Activated T-helper 1 cell treated with anti-CD3 and anti-CD28 coated beads, Interleukin-12 subunit alpha, Interleukin-12 subunit beta, Interleukin-2, Interleukin-4 antibody, amounts not matched to agents 30 ng/mL and 10 ng/mL and 1 ng/mL, durations not matched to agents 14 hours and 24 hours and 36 hours (primary cell): ENCODE results near the gene ASB6. TPM values are rescaled to one million over a fixed set of nuclear protein-coding genes. Genes with fewer than 3 reads are reported as not detected.

Source experiments
- DNase-seq: peaks from one replicate; pipeline ENCODE4 v3.0.0; 2021; ENCODE audit warnings: low spot score
- H3K27ac Mint-ChIP-seq: one replicate; pipeline ENCODE4 v1.8.0; 2021; ENCODE audit warnings: mild to moderate bottlenecking, mixed read lengths
- H3K27me3 Mint-ChIP-seq: one replicate; pipeline ENCODE4 v1.8.0; 2022; ENCODE audit warnings: mild to moderate bottlenecking, moderate library complexity, mixed read lengths; ENCODE audit not compliant: insufficient read depth
- H3K36me3 Mint-ChIP-seq: one replicate; pipeline ENCODE4 v1.8.0; 2021; ENCODE audit warnings: low read depth, mixed read lengths
- H3K4me1 Mint-ChIP-seq: one replicate; pipeline ENCODE4 v1.8.0; 2021; ENCODE audit warnings: low read depth, mixed read lengths
- H3K4me3 Mint-ChIP-seq: one replicate; pipeline ENCODE4 v1.8.0; 2021; ENCODE audit warnings: mild to moderate bottlenecking, moderate library complexity, mixed read lengths
- H3K9me3 Mint-ChIP-seq: one replicate; pipeline ENCODE4 v1.8.0; 2021; ENCODE audit warnings: mixed read lengths
- intact Hi-C: fragments of 100-400 bp; cut with micrococcal nuclease; formaldehyde crosslinking; loops from one replicate; pipeline ENCODE4 v1.15.1; 2024
- total RNA-seq: library from RNA; stranded (reverse); gene quantifications from 2 replicates; pipeline ENCODE4 v1.2.3, GENCODE V29; 2022

Gene ASB6
- total RNA-seq, 1 donor from 2014 or later: 24.0 TPM

DNA sequence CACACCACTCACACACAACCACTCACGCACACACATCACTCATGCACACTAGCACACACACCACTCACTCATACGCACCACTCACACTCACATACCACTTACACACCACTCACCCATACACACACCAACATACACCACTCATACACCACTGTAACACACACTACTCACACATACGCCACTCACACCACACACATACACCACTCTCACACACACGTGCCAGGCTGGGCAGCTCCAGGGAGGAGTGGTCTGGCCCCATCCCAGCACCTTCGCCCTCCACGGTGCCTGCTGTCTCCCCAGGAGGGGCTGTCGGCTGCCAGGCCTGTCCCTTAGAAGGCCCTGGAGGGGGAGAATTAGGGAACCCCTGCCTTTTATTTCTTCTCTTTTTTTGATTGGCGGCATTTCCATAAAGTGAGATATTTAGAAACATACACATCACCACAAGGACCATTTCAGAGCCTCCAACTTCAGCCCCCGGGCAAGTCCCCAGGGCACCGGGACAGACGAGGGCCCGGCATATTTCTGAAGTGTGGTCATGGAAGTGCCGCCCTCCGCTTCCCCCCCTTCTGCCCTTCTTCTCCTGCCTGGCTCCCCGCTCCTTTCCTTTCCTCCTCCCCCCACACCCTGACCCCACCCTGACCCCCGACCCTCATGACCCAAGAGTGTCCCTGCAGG lies 6.3 kb upstream of the ASB6 start:
- intact Hi-C loops: no loop called here
- no peaks in the 10 kb centered on the region for H3K36me3 Mint-ChIP-seq
- H3K27ac Mint-ChIP-seq: no peak overlapping the region
- H3K9me3 Mint-ChIP-seq: no peaks in the 10 kb centered on the region
- DNase-seq: no peak
- peaks cover 2% of the 10 kb centered on the region for H3K27me3 Mint-ChIP-seq
- H3K4me1 Mint-ChIP-seq: no peaks in the 10 kb centered on the region
- no peak overlapping the region for H3K4me3 Mint-ChIP-seq

GRCh38 chr9:129647635-129648034 lies 5.7 kb upstream of the ASB6 start:
- Mint-ChIP-seq H3K36me3 (no peaks in the 10 kb centered on the region), H3K4me3 (no peak overlapping the region), H3K27me3 (peaks cover 2% of the 10 kb centered on the region), H3K27ac (no peak overlapping the region), H3K9me3 (no peaks in the 10 kb centered on the region), H3K4me1 (no peaks in the 10 kb centered on the region)
- no peak for DNase-seq
- intact Hi-C loops: no loop called here

DNA sequence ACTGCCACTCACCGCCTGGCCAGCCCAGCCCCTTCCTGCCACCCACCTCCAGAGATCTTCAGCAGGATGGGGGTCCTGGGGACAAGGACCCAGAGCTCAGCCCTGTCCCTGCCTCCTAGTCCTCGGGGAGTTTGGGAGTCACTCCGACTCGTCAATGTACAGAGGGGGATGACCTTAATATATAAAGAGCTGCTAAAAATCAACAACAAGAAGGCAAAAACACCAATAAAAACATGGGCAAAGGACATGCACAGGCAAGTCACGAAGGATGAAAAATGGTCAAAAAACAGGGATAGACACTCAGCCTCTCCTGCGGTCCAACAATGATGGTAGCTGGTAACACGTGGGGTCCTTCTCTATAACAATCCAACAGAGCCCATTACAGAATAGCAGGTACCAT lies 4.7 kb upstream of the ASB6 start:
- no peaks in the 10 kb centered on the region for H3K9me3 Mint-ChIP-seq
- intact Hi-C loops: no loop called here
- H3K4me3 Mint-ChIP-seq: no peak overlapping the region
- DNase-seq: no peak
- H3K4me1 Mint-ChIP-seq: no peaks in the 10 kb centered on the region
- no peak overlapping the region for H3K27ac Mint-ChIP-seq
- H3K36me3 Mint-ChIP-seq: no peaks in the 10 kb centered on the region
- peaks cover 2% of the 10 kb centered on the region for H3K27me3 Mint-ChIP-seq

DNA sequence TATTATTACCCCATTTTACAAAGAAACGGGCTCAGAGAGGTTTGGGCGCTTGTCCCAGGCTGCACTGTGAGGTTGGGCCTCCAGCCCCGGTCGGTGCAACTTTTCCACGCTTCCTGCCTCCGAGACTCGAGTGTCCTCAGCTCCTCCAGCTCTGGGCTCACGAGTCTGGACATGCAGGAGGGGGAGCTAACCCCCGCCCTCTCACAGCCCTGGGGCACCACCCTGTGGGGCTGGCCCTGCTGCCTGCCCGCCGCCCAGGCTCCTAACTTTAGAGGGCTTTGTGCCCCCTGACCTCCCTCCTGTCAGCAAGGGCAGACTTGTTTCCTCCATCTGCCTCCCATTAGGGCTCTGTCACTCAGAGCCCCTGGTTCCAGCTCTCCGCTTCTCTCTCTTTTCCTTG lies 4.3 kb upstream of the ASB6 start:
- Mint-ChIP-seq H3K27me3 (peaks cover 2% of the 10 kb centered on the region), H3K36me3 (no peaks in the 10 kb centered on the region), H3K27ac (no peak overlapping the region), H3K4me1 (peaks cover 2% of the 10 kb centered on the region), H3K4me3 (no peak overlapping the region), H3K9me3 (no peaks in the 10 kb centered on the region)
- intact Hi-C loops: no loop called here
- DNase-seq: no peak

- no peaks in the 10 kb centered on the region for H3K36me3 Mint-ChIP-seq
- peaks cover 2% of the 10 kb centered on the region for H3K27me3 Mint-ChIP-seq
- DNase-seq: no peak
- H3K4me3 Mint-ChIP-seq: no peak overlapping the region
- H3K9me3 Mint-ChIP-seq: no peaks in the 10 kb centered on the region
- peaks cover 10% of the 10 kb centered on the region for H3K4me1 Mint-ChIP-seq
- intact Hi-C loops: loop anchor here (5.0 kb wide), 1 partner anchor 52 kb away; no protein-coding TSS in a partner anchor
- no peak overlapping the region for H3K27ac Mint-ChIP-seq
Observed at GRCh38 chr9:129644902-129645301, 3.0 kb upstream of the ASB6 start.

- DNase-seq: no peak
- H3K27me3 Mint-ChIP-seq: peaks cover 2% of the 10 kb centered on the region
- no peak overlapping the region for H3K27ac Mint-ChIP-seq
- H3K4me3 Mint-ChIP-seq: no peak overlapping the region
- H3K9me3 Mint-ChIP-seq: no peaks in the 10 kb centered on the region
- intact Hi-C loops: loop anchor here (5.0 kb wide), 1 partner anchor 53 kb away; no protein-coding TSS in a partner anchor
- H3K36me3 Mint-ChIP-seq: peaks cover under 1% of the 10 kb centered on the region
- H3K4me1 Mint-ChIP-seq: peaks cover 10% of the 10 kb centered on the region
Observed at GRCh38 chr9:129644365-129644764, 2.4 kb upstream of the ASB6 start.

- DNase-seq: no peak
- Mint-ChIP-seq H3K4me1 (peaks cover 10% of the 10 kb centered on the region), H3K9me3 (no peaks in the 10 kb centered on the region), H3K4me3 (peak overlapping the region; percentile 45), H3K27ac (no peak overlapping the region), H3K27me3 (peaks cover 2% of the 10 kb centered on the region), H3K36me3 (peaks cover 1% of the 10 kb centered on the region)
- intact Hi-C loops: loop anchor here (2.0 to 5.0 kb wide), 2 partner anchors 21 to 54 kb away; partner anchors contain the start of gene PRRX2
Observed at GRCh38 chr9:129643706-129644105, 1.8 kb upstream of the ASB6 start.

- H3K27ac Mint-ChIP-seq: peak overlapping the region; percentile 86
- no peaks in the 10 kb centered on the region for H3K9me3 Mint-ChIP-seq
- H3K27me3 Mint-ChIP-seq: no peaks in the 10 kb centered on the region
- DNase-seq: no peak
- peak overlapping the region; percentile 87 for H3K4me3 Mint-ChIP-seq
- peaks cover 10% of the 10 kb centered on the region for H3K4me1 Mint-ChIP-seq
- intact Hi-C loops: loop anchor here (5.0 kb wide), 1 partner anchor 56 kb away; no protein-coding TSS in a partner anchor
- H3K36me3 Mint-ChIP-seq: peaks cover 3% of the 10 kb centered on the region
Observed at GRCh38 chr9:129640871-129641749, 841 bp downstream of the ASB6 start.

GRCh38 chr9:129640086-129640870 lies 1.7 kb downstream of the ASB6 start:
- no peak for DNase-seq
- H3K36me3 Mint-ChIP-seq: peaks cover 9% of the 10 kb centered on the region
- H3K27ac Mint-ChIP-seq: peak overlapping the region; percentile 8
- H3K4me3 Mint-ChIP-seq: peak overlapping the region; percentile 87
- H3K4me1 Mint-ChIP-seq: peaks cover 10% of the 10 kb centered on the region
- H3K9me3 Mint-ChIP-seq: no peaks in the 10 kb centered on the region
- intact Hi-C loops: loop anchor here (5.0 kb wide), 1 partner anchor 57 kb away; no protein-coding TSS in a partner anchor
- H3K27me3 Mint-ChIP-seq: no peaks in the 10 kb centered on the region

GRCh38 chr9:129639756-129640085 lies 2.2 kb downstream of the ASB6 start:
- peaks cover 12% of the 10 kb centered on the region for H3K36me3 Mint-ChIP-seq
- peak overlapping the region; percentile 87 for H3K4me3 Mint-ChIP-seq
- intact Hi-C loops: loop anchor here (5.0 kb wide), 1 partner anchor 58 kb away; no protein-coding TSS in a partner anchor
- H3K27me3 Mint-ChIP-seq: no peaks in the 10 kb centered on the region
- no peaks in the 10 kb centered on the region for H3K9me3 Mint-ChIP-seq
- peaks cover 10% of the 10 kb centered on the region for H3K4me1 Mint-ChIP-seq
- H3K27ac Mint-ChIP-seq: no peak overlapping the region
- DNase-seq: no peak

DNA sequence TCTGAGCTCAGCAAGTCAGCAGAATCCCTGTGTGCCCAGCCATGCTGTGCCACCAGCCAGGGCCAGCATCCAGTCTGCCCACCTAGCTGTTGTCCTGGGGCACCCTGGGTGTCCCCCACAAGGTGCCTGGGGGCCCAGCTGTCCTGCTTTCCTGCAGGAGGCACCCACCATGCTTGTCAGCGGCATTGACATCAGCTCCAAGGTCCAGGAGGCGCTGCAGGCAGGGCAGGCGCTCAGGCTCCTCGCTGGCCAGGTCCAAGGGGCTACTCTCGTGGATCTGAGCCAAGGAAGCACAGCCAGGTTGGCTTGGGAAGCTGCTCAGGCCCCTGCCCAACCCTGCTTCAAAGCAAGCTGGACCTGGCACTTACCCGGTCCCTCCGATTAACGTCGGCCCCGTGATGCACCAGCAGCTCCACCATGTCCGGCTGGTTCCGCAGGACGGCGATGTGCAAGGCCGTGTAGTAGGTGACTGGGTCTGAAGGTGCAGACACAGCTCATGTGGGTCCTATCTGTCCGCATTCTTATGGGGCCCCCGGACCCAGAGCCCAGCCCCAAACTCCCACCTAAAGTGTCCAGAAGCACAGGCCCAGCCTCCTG lies 2.8 kb downstream of the ASB6 start:
- DNase-seq: no peak
- peaks cover 12% of the 10 kb centered on the region for H3K36me3 Mint-ChIP-seq
- H3K27ac Mint-ChIP-seq: no peak overlapping the region
- intact Hi-C loops: no loop called here
- no peaks in the 10 kb centered on the region for H3K27me3 Mint-ChIP-seq
- peaks cover 10% of the 10 kb centered on the region for H3K4me1 Mint-ChIP-seq
- H3K4me3 Mint-ChIP-seq: no peak overlapping the region
- no peaks in the 10 kb centered on the region for H3K9me3 Mint-ChIP-seq

DNA sequence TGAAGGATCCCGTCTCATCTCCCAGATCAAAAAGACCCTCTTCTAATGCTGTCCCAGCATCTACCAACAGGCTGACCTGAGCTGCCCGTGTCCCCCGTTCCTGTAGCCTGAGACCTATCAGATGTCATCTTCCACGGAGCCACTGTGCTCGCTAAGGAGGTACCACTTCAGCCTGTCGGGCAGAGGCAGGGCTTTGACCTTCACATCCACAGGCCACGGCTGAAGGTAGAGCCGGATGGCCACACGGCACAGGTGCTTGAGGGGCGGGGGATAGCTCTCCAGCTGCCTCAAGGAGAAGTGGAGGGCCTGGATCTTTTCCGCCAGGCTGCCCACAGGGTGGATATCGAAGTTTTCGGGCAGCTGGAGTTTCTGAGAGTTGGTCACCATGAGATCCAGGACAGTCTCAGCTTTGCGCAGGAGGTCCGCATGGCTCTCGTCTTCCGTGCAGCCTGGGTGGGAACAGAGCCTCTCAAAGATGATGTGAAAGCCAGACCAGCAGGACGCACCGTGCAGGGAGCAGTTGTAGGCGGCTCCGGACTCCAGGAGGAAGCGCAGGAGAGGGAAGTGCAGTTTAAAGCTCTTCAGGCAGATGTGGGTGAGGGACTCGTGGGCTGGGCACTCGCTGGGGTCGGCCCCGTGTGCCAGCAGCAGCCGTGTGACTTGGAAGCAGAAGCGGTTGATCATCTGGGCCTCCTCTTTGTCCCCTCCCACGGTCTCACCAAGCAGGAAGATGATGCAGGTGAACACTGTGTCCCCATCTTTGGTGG lies 4.1 kb downstream of the ASB6 start:
- peak overlapping the region; percentile 51 for H3K27ac Mint-ChIP-seq
- H3K4me3 Mint-ChIP-seq: peak overlapping the region; percentile 53
- peaks cover 10% of the 10 kb centered on the region for H3K4me1 Mint-ChIP-seq
- H3K27me3 Mint-ChIP-seq: no peaks in the 10 kb centered on the region
- no peaks in the 10 kb centered on the region for H3K9me3 Mint-ChIP-seq
- H3K36me3 Mint-ChIP-seq: peaks cover 13% of the 10 kb centered on the region
- intact Hi-C loops: no loop called here
- no peak for DNase-seq
